Spinal cord (tissue), 10 donors: Measurements from ENCODE around the gene STON2. TPM values are rescaled to one million over a fixed set of nuclear protein-coding genes. Genes with fewer than 3 reads are reported as not detected.

Source experiments
- DNase-seq, 6 donors: peaks; one replicate each; pipeline versions ENCODE4 v3.0.0 to v3.0.0-alpha.2; 2013 to 2015; ENCODE audit warnings: low spot score in 6 of 6, low read depth in 4 of 6
- H3K27ac ChIP-seq: one replicate; pipeline ENCODE4 v1.5.1; 2013; ENCODE audit warnings: low read depth, low read length, control low read depth
- H3K27me3 ChIP-seq: one replicate; pipeline ENCODE4 v1.6.1; 2013; ENCODE audit warnings: low read length; ENCODE audit not compliant: control insufficient read depth, insufficient read depth
- H3K36me3 ChIP-seq: one replicate; pipeline ENCODE4 v1.6.1; 2013; ENCODE audit warnings: low read length; ENCODE audit not compliant: control insufficient read depth, insufficient read depth
- H3K4me1 ChIP-seq: one replicate; pipeline ENCODE4 v1.6.1; 2013; ENCODE audit warnings: low read length; ENCODE audit not compliant: control insufficient read depth, insufficient read depth
- H3K4me3 ChIP-seq: one replicate; pipeline ENCODE4 v1.5.1; 2013; ENCODE audit warnings: low read depth, low read length, control low read depth
- H3K9me3 ChIP-seq: one replicate; pipeline ENCODE4 v1.6.1; 2013; ENCODE audit warnings: low read length; ENCODE audit not compliant: control insufficient read depth, insufficient read depth
- WGBS: methylation state at CpG from one replicate; pipeline ENCODE4 v1.1.5; 2013; ENCODE audit warnings: missing lambda C conversion rate; ENCODE audit not compliant: insufficient coverage; 5-methylcytosine and 5-hydroxymethylcytosine counted together
- polyA plus RNA-seq, 2 donors: library from polyadenylated mRNA; unstranded; fragments of 120-200 nt; gene quantifications; one replicate each; pipeline ENCODE4 v1.2.1, GENCODE V29; 2013; ENCODE audit not compliant: insufficient read length in 2 of 2
- total RNA-seq, 2 donors: library from RNA; depleted of rRNA in 1 of 2; stranded (reverse); fragments of 120-200 nt in 1 of 2; fragments of >200 nt in 1 of 2; gene quantifications; one replicate each; pipeline versions ENCODE4 v1.2.3 to v1.2.4, GENCODE V29; 2013 to 2014
- donor health status: healthy.

STON2 gene
- total and polyA plus RNA-seq, 4 donors: 21.8 to 81.9 (median 50.2) TPM

- no peaks in the 10 kb centered on the region for H3K27me3 ChIP-seq
- peak in 2 of 6 donors; percentile 47 to 68 for DNase-seq
- peaks cover 4% of the 10 kb centered on the region for H3K9me3 ChIP-seq
- H3K27ac ChIP-seq: no peak overlapping the region
- 63% methylated on average over 1 of the region's 4 CpGs for WGBS
- H3K36me3 ChIP-seq: no peaks in the 10 kb centered on the region
- H3K4me1 ChIP-seq: no peaks in the 10 kb centered on the region
- H3K4me3 ChIP-seq: no peak overlapping the region
Measured at GRCh38 chr14:81406863-81407262, 6.7 kb upstream of the STON2 start.

GRCh38 chr14:81402123-81402495, 2.0 kb upstream of the STON2 start:
- Histone ChIP-seq H3K4me1 (no peaks in the 10 kb centered on the region), H3K27ac (no peak overlapping the region), H3K27me3 (no peaks in the 10 kb centered on the region), H3K36me3 (no peaks in the 10 kb centered on the region), H3K9me3 (peaks cover 4% of the 10 kb centered on the region), H3K4me3 (no peak overlapping the region)
- no peak for DNase-seq
- WGBS: 96% methylated on average over 2 of the region's 2 CpGs

- H3K36me3 ChIP-seq: no peaks in the 10 kb centered on the region
- WGBS: 97% methylated on average over 2 of the region's 2 CpGs
- H3K4me1 ChIP-seq: no peaks in the 10 kb centered on the region
- no peak overlapping the region for H3K27ac ChIP-seq
- no peak overlapping the region for H3K4me3 ChIP-seq
- H3K9me3 ChIP-seq: peaks cover 4% of the 10 kb centered on the region
- no peak for DNase-seq
- no peaks in the 10 kb centered on the region for H3K27me3 ChIP-seq
Measured at GRCh38 chr14:81401420-81402122, 1.4 kb upstream of the STON2 start.

GRCh38 chr14:81400852-81401251, 728 bp upstream of the STON2 start:
- 42% methylated on average over 8 of the region's 8 CpGs for WGBS
- H3K27ac ChIP-seq: peak overlapping the region; percentile 43

GRCh38 chr14:81398196-81398891, 1.8 kb downstream of the STON2 start:
- no peaks in the 10 kb centered on the region for H3K9me3 ChIP-seq
- H3K27ac ChIP-seq: no peak overlapping the region
- H3K4me3 ChIP-seq: no peak overlapping the region
- H3K27me3 ChIP-seq: no peaks in the 10 kb centered on the region
- no peak for DNase-seq
- no peaks in the 10 kb centered on the region for H3K4me1 ChIP-seq
- peaks cover 17% of the 10 kb centered on the region for H3K36me3 ChIP-seq
- 92% methylated on average over 5 of the region's 6 CpGs for WGBS

More at GRCh38 chr14:81400852-81401251, 728 bp upstream of the STON2 start:
- Histone ChIP-seq H3K27me3 (no peaks in the 10 kb centered on the region), H3K36me3 (peaks cover 4% of the 10 kb centered on the region), H3K4me3 (no peak overlapping the region), H3K9me3 (peaks cover 4% of the 10 kb centered on the region), H3K4me1 (no peaks in the 10 kb centered on the region)
- DNase-seq: peak in 2 of 6 donors; percentile 34 to 39

- Histone ChIP-seq H3K27ac (no peak overlapping the region), H3K36me3 (peaks cover 24% of the 10 kb centered on the region), H3K4me1 (no peaks in the 10 kb centered on the region), H3K9me3 (no peaks in the 10 kb centered on the region), H3K4me3 (no peak overlapping the region), H3K27me3 (no peaks in the 10 kb centered on the region)
- 98% methylated on average over 5 of the region's 7 CpGs for WGBS
- DNase-seq: no peak
Measured at GRCh38 chr14:81396113-81396512, 4.0 kb downstream of the STON2 start.

- DNase-seq: no peak
- H3K4me1 ChIP-seq: no peaks in the 10 kb centered on the region
- H3K27ac ChIP-seq: no peak overlapping the region
- H3K36me3 ChIP-seq: peaks cover 24% of the 10 kb centered on the region
- WGBS: no CpG with 5 or more reads among the region's 1 CpG
- no peaks in the 10 kb centered on the region for H3K27me3 ChIP-seq
- H3K9me3 ChIP-seq: no peaks in the 10 kb centered on the region
- H3K4me3 ChIP-seq: no peak overlapping the region
Measured at GRCh38 chr14:81394739-81395138, 5.4 kb downstream of the STON2 start.

- H3K36me3 ChIP-seq: peaks cover 24% of the 10 kb centered on the region
- H3K4me3 ChIP-seq: no peak overlapping the region
- no peak overlapping the region for H3K27ac ChIP-seq
- H3K27me3 ChIP-seq: no peaks in the 10 kb centered on the region
- no CpG with 5 or more reads among the region's 6 CpGs for WGBS
- no peaks in the 10 kb centered on the region for H3K9me3 ChIP-seq
- no peaks in the 10 kb centered on the region for H3K4me1 ChIP-seq
- DNase-seq: no peak
Measured at GRCh38 chr14:81392976-81393643, 7.0 kb downstream of the STON2 start.

- no peaks in the 10 kb centered on the region for H3K27me3 ChIP-seq
- no peaks in the 10 kb centered on the region for H3K9me3 ChIP-seq
- peaks cover 4% of the 10 kb centered on the region for H3K4me1 ChIP-seq
- H3K4me3 ChIP-seq: no peak overlapping the region
- WGBS: 94% methylated on average over 5 of the region's 5 CpGs
- H3K36me3 ChIP-seq: peaks cover 24% of the 10 kb centered on the region
- no peak for DNase-seq
- H3K27ac ChIP-seq: no peak overlapping the region
Measured at GRCh38 chr14:81392052-81392451, 8.1 kb downstream of the STON2 start.
